PC-3 (cell line): ENCODE results near the gene BCL11A. TPM values are rescaled to one million over a fixed set of nuclear protein-coding genes. Genes with fewer than 3 reads are reported as not detected.

Experiments
- ATAC-seq: fragments of 200-7000 bp; cut with Tn5 transposase; 2 replicates; pipeline ENCODE4 v1.9.1; 2020; ENCODE audit warnings: mild to moderate bottlenecking, moderate library complexity
- BruUV-seq: library from RNA; stranded (reverse); fragments of 400-500 nt; replicated peaks from 2 replicates; lab custom pipeline; 2021; lab: Mats Ljungman, UMichigan
- CTCF ChIA-PET: fragments of 300-600 bp; sonication (Branson Sonifier 250); formaldehyde crosslinking; loops from one replicate; lab custom pipeline; 2022; ENCODE audit warnings: antibody characterized with exemption; lab: Charles Lee
- POLR2A ChIA-PET: fragments of 300-600 bp; sonication (Branson Sonifier 250); formaldehyde crosslinking; loops from one replicate; lab custom pipeline; 2022; ENCODE audit warnings: antibody characterized with exemption; ENCODE audit not compliant: unreplicated experiment; lab: Charles Lee
- DNase-seq: peaks from one replicate; pipeline ENCODE4 v3.0.0-alpha.2; 2015
- H2AFZ ChIP-seq: fragments of 300-600 bp; sonication (generic); 2 replicates; pipeline ENCODE4 v1.6.0; 2016; ENCODE audit warnings: antibody characterized with exemption, low read length
- H3F3A ChIP-seq: fragments of 300-600 bp; sonication (generic); one replicate; pipeline ENCODE4 v1.6.0; 2017; ENCODE audit warnings: antibody characterized with exemption, low read length, control low read depth, mild to moderate bottlenecking; ENCODE audit not compliant: unreplicated experiment
- H3K27ac ChIP-seq: fragments of 300-600 bp; sonication (generic); 2 replicates; pipeline ENCODE4 v1.5.1; 2016; ENCODE audit warnings: mild to moderate bottlenecking, low read length
- H3K27me3 ChIP-seq: fragments of 300-600 bp; sonication (generic); 2 replicates; pipeline ENCODE4 v1.6.1; 2016; ENCODE audit warnings: low read length, mixed read lengths
- H3K36me3 ChIP-seq: fragments of 300-600 bp; sonication (generic); 2 replicates; pipeline ENCODE4 v1.6.1; 2016; ENCODE audit warnings: low read depth, mixed run types, low read length, mixed read lengths
- H3K4me1 ChIP-seq: fragments of 300-600 bp; sonication (generic); 2 replicates; pipeline ENCODE4 v1.5.1; 2016; ENCODE audit warnings: low read length; ENCODE audit not compliant: insufficient read depth
- H3K4me2 ChIP-seq: fragments of 300-600 bp; sonication (generic); 2 replicates; pipeline ENCODE4 v1.6.0; 2016; ENCODE audit warnings: low read length
- H3K4me3 ChIP-seq: fragments of 300-600 bp; sonication (generic); 2 replicates; pipeline ENCODE4 v1.5.1; 2016; ENCODE audit warnings: mild to moderate bottlenecking, low read length, mixed read lengths
- H3K79me2 ChIP-seq: fragments of 300-600 bp; sonication (generic); 2 replicates; pipeline ENCODE4 v1.6.1; 2017; ENCODE audit warnings: low read length, mixed read lengths
- H3K9ac ChIP-seq: fragments of 300-600 bp; sonication (generic); 2 replicates; pipeline ENCODE4 v1.6.0; 2016; ENCODE audit warnings: mild to moderate bottlenecking, low read length
- H3K9me2 ChIP-seq: fragments of 300-600 bp; sonication (generic); replicated peaks from 2 replicates; pipeline ENCODE4 v1.6.1; 2016; ENCODE audit warnings: mixed run types, low read length, mixed read lengths
- H3K9me3 ChIP-seq: fragments of 300-600 bp; sonication (generic); 2 replicates; pipeline ENCODE4 v1.6.1; 2016; ENCODE audit warnings: low read length, mixed read lengths
- H4K20me1 ChIP-seq: fragments of 300-600 bp; sonication (generic); 2 replicates; pipeline ENCODE4 v1.6.1; 2016; ENCODE audit warnings: low read length, mixed read lengths
- EZH2 ChIP-seq: fragments of 300-600 bp; sonication (generic); IDR thresholded peaks from one replicate; pipeline ENCODE4 v1.6.1; 2017; ENCODE audit warnings: antibody characterized with exemption, mild to moderate bottlenecking, low read length; ENCODE audit not compliant: unreplicated experiment
- EZH2phosphoT487 ChIP-seq: fragments of 300-600 bp; sonication (generic); IDR thresholded peaks from 2 replicates; pipeline ENCODE4 v1.6.1; 2018; ENCODE audit warnings: mild to moderate bottlenecking, antibody characterized with exemption, low read length, borderline replicate concordance
- intact Hi-C: fragments of 100-400 bp; cut with micrococcal nuclease; formaldehyde crosslinking; loops from 2 replicates; pipeline ENCODE4 v1.9.0; 2023
- total RNA-seq: library from RNA; depleted of rRNA; stranded (reverse); fragments of >200 nt; gene quantifications from 2 replicates; pipeline ENCODE4 v1.2.3, GENCODE V29; 2014
- TF ChIP-seq, protein P1 (sequence below): fragments of 300-600 bp; sonication (generic); conservative IDR thresholded peaks from 2 replicates; pipeline ENCODE4 v1.5.1; 2017; ENCODE audit warnings: antibody characterized with exemption, low read depth, mild to moderate bottlenecking, low read length

The BCL11A gene
- total RNA-seq, 1 experiment from 2014 or later, result 4.6 TPM

GRCh38 chr2:60515721-60516226, 37.7 kb downstream of the BCL11A start:
- peaks cover 35% of the 10 kb centered on the region for H3K4me1 ChIP-seq
- H3K4me2 ChIP-seq, result no peak overlapping the region
- H4K20me1 ChIP-seq, result no peaks in the 10 kb centered on the region
- intact Hi-C loops, result no loop called here
- DNase-seq (peak; percentile 40), ATAC-seq (no peak)
- H3K9me3 ChIP-seq, result no peaks in the 10 kb centered on the region
- H3K36me3 ChIP-seq, result no peaks in the 10 kb centered on the region
- BruUV-seq, result no TSS peak
- H3F3A ChIP-seq, result no peaks in the 10 kb centered on the region
- no peak overlapping the region for H3K4me3 ChIP-seq
- ChIA-PET POLR2A (no interaction called here), CTCF (no interaction called here)
- TF ChIP-seq, protein P1, sequence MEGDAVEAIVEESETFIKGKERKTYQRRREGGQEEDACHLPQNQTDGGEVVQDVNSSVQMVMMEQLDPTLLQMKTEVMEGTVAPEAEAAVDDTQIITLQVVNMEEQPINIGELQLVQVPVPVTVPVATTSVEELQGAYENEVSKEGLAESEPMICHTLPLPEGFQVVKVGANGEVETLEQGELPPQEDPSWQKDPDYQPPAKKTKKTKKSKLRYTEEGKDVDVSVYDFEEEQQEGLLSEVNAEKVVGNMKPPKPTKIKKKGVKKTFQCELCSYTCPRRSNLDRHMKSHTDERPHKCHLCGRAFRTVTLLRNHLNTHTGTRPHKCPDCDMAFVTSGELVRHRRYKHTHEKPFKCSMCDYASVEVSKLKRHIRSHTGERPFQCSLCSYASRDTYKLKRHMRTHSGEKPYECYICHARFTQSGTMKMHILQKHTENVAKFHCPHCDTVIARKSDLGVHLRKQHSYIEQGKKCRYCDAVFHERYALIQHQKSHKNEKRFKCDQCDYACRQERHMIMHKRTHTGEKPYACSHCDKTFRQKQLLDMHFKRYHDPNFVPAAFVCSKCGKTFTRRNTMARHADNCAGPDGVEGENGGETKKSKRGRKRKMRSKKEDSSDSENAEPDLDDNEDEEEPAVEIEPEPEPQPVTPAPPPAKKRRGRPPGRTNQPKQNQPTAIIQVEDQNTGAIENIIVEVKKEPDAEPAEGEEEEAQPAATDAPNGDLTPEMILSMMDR, result 0 out of 2 replicates have a peak, but pooled peaks have one; percentile 10
- no peak for TF ChIP-seq EZH2phosphoT487
- no peak for TF ChIP-seq EZH2
- H3K27me3 ChIP-seq, result no peaks in the 10 kb centered on the region
- H3K9me2 ChIP-seq, result no peaks in the 10 kb centered on the region
- no peak overlapping the region for H3K9ac ChIP-seq
- no peaks in the 10 kb centered on the region for H3K79me2 ChIP-seq
- H3K27ac ChIP-seq, result no peak overlapping the region
- no peak overlapping the region for H2AFZ ChIP-seq

DNA sequence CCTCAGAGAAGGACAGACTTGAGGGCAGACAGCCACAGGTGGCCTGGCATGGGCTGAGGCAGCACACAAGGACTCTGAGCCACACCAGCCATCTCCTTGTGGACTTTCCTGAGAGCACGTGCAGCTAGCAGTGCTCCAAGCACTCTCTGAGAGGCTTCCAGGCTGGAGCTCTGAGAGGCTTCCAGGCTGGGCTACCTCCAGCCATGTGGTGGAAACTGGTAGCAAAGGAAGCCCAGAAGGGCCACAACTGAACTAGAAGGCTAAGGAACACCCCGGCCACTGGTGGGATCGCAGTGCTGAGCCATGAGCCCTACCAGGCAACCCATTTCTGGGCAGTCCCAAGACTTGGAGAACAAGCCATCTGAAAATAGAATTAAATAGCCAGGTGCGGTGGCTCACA, 39.5 kb downstream of the BCL11A start:
- ATAC-seq (no peak), DNase-seq (no peak)
- Histone ChIP-seq H3K9ac (no peak overlapping the region), H3K4me2 (no peak overlapping the region), H3K27me3 (no peaks in the 10 kb centered on the region), H3K4me3 (no peak overlapping the region), H3K9me3 (no peaks in the 10 kb centered on the region), H3F3A (no peaks in the 10 kb centered on the region), H4K20me1 (no peaks in the 10 kb centered on the region), H3K79me2 (no peaks in the 10 kb centered on the region), H3K27ac (no peak overlapping the region), H3K9me2 (no peaks in the 10 kb centered on the region), H2AFZ (no peak overlapping the region), H3K36me3 (no peaks in the 10 kb centered on the region), H3K4me1 (peaks cover 35% of the 10 kb centered on the region)
- BruUV-seq, result no TSS peak
- TF ChIP-seq, protein P1, result no peak
- no peak for TF ChIP-seq EZH2phosphoT487
- no peak for TF ChIP-seq EZH2
- intact Hi-C loops, result no loop called here
- ChIA-PET CTCF (no interaction called here), POLR2A (no interaction called here)

DNA sequence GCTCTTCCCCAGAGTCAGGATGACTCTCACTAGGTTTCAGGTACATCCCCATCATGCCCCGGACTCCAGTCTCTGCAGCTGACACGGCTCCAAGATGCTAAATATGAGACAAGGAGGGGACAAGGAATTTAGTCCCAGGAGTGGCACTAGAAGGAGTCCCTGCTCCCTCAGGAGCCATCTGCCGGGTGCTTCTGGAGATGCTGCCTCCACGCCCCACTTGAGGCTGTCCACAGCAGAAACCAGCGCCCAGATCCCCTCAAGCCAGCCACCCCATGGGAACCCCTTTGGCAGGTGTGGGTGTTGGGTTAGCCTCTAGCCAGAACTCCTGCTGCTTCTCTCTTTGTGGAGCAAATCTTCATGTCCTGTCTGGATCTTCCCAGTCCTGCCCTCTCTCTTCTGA, 40.3 kb downstream of the BCL11A start:
- Histone ChIP-seq H3K27ac (peak overlapping the region; percentile 83), H3K9ac (peak overlapping the region; percentile 44; the same call in 1 of the 2 replicates)
- intact Hi-C loops, result no loop called here

More for the DNA sequence above, 40.3 kb downstream of the BCL11A start:
- Histone ChIP-seq H3F3A (no peaks in the 10 kb centered on the region), H3K36me3 (no peaks in the 10 kb centered on the region), H3K9me3 (no peaks in the 10 kb centered on the region), H2AFZ (peak overlapping the region; percentile 81), H3K4me2 (peak overlapping the region; percentile 78), H3K4me3 (peak overlapping the region; percentile 34; the same call in 1 of the 2 replicates), H4K20me1 (no peaks in the 10 kb centered on the region), H3K27me3 (no peaks in the 10 kb centered on the region), H3K9me2 (no peaks in the 10 kb centered on the region), H3K4me1 (peaks cover 35% of the 10 kb centered on the region), H3K79me2 (no peaks in the 10 kb centered on the region)
- no peak for TF ChIP-seq EZH2
- TF ChIP-seq, protein P1, result no peak
- no peak for TF ChIP-seq EZH2phosphoT487
- ATAC-seq (no peak), DNase-seq (no peak)
- ChIA-PET POLR2A (no interaction called here), CTCF (no interaction called here)
- no TSS peak for BruUV-seq
